WERI-Rb-1 (cell line): Measurements from ENCODE around the gene UPK3A.

ENCODE experiments used
- DNase-seq: peaks from one replicate; pipeline ENCODE4 v3.0.0-alpha.2; 2020
- H3K27ac ChIP-seq: fragments of 250-450 bp; sonication (Bioruptor Pico); 2 replicates; pipeline ENCODE4 v1.5.1; 2020; ENCODE audit warnings: mild to moderate bottlenecking, moderate library complexity
- H3K27me3 ChIP-seq: fragments of 250-450 bp; sonication (Bioruptor Pico); 2 replicates; pipeline ENCODE4 v1.5.1; 2021; ENCODE audit warnings: mild to moderate bottlenecking, low read depth, moderate library complexity; ENCODE audit not compliant: insufficient read depth, severe bottlenecking
- H3K36me3 ChIP-seq: fragments of 250-450 bp; sonication (Bioruptor Pico); 2 replicates; pipeline ENCODE4 v1.5.1; 2020; ENCODE audit warnings: mild to moderate bottlenecking, moderate library complexity
- H3K4me3 ChIP-seq: 2 replicates; pipeline ENCODE4 v1.5.1; 2011; ENCODE audit warnings: low read depth, mild to moderate bottlenecking, control low read depth, low read length
- H3K9me3 ChIP-seq: fragments of 250-450 bp; sonication (Bioruptor Pico); 2 replicates; pipeline ENCODE4 v1.5.1; 2021; ENCODE audit warnings: mild to moderate bottlenecking, moderate library complexity; ENCODE audit not compliant: severe bottlenecking
- CTCF ChIP-seq: IDR thresholded peaks from 2 replicates; pipeline ENCODE4 v1.5.1; 2011; ENCODE audit warnings: low read depth, mild to moderate bottlenecking, control low read depth, inconsistent platforms, low read length

UPK3A gene

GRCh38 chr22:45242778-45243191 is 42.0 kb upstream of the UPK3A start:
- DNase-seq: peak; percentile 26
- peak; percentile 34; the same call in 1 of the 2 replicates for TF ChIP-seq CTCF
- H3K9me3 ChIP-seq: no peaks in the 10 kb centered on the region
- H3K36me3 ChIP-seq: no peaks in the 10 kb centered on the region; the same call in 1 of the 2 replicates
- no peak overlapping the region for H3K4me3 ChIP-seq
- H3K27ac ChIP-seq: no peak overlapping the region
- no peaks in the 10 kb centered on the region for H3K27me3 ChIP-seq

- TF ChIP-seq CTCF: no peak
- H3K27ac ChIP-seq: no peak overlapping the region
Observed at GRCh38 chr22:45244916-45245315, 39.8 kb upstream of the UPK3A start.

GRCh38 chr22:45246060-45246985 is 38.4 kb upstream of the UPK3A start:
- Histone ChIP-seq H3K27ac (no peak overlapping the region), H3K4me3 (no peak overlapping the region)
- TF ChIP-seq CTCF: no peak

More at GRCh38 chr22:45244916-45245315, 39.8 kb upstream of the UPK3A start:
- H3K27me3 ChIP-seq: no peaks in the 10 kb centered on the region
- no peak for DNase-seq
- H3K4me3 ChIP-seq: no peak overlapping the region
- no peaks in the 10 kb centered on the region for H3K36me3 ChIP-seq
- H3K9me3 ChIP-seq: no peaks in the 10 kb centered on the region

GRCh38 chr22:45248832-45249561 is 35.8 kb upstream of the UPK3A start:
- no peak overlapping the region for H3K4me3 ChIP-seq
- H3K36me3 ChIP-seq: no peaks in the 10 kb centered on the region
- H3K27ac ChIP-seq: no peak overlapping the region
- no peaks in the 10 kb centered on the region for H3K9me3 ChIP-seq
- no peak for DNase-seq
- TF ChIP-seq CTCF: no peak
- H3K27me3 ChIP-seq: no peaks in the 10 kb centered on the region

More at GRCh38 chr22:45246060-45246985, 38.4 kb upstream of the UPK3A start:
- no peak for DNase-seq
- Histone ChIP-seq H3K9me3 (no peaks in the 10 kb centered on the region), H3K27me3 (no peaks in the 10 kb centered on the region), H3K36me3 (no peaks in the 10 kb centered on the region)

GRCh38 chr22:45251825-45252224 is 32.9 kb upstream of the UPK3A start:
- Histone ChIP-seq H3K9me3 (no peaks in the 10 kb centered on the region), H3K27ac (no peak overlapping the region), H3K27me3 (no peaks in the 10 kb centered on the region), H3K4me3 (no peak overlapping the region), H3K36me3 (no peaks in the 10 kb centered on the region)
- 0 out of 2 replicates have a peak, but pooled peaks have one; percentile 16 for TF ChIP-seq CTCF
- DNase-seq: no peak
